Activated CD4-positive, alpha-beta T cell treated with anti-CD3 and anti-CD28 coated beads, Interleukin-2, amount 10 ng/mL, durations not matched to agents 7 days and 5 days (primary cell): ENCODE measurements around the gene STON1. TPM values are rescaled to one million over a fixed set of nuclear protein-coding genes. Genes with fewer than 3 reads are reported as not detected.
A peak's percentile ranks its signal among the peaks of the same experiment; 100 is the strongest.

Experiments used
- CTCF ChIA-PET: fragments of 350-600 bp; sonication (Branson Sonifier 250); formaldehyde crosslinking; loops from one replicate; lab custom pipeline; 2021; ENCODE audit warnings: antibody characterized with exemption; lab: Charles Lee
- POLR2A ChIA-PET: fragments of 350-600 bp; sonication (Branson Sonifier 250); formaldehyde crosslinking; loops from one replicate; lab custom pipeline; 2021; ENCODE audit warnings: antibody characterized with exemption; lab: Charles Lee
- DNase-seq: peaks from one replicate; pipeline ENCODE4 v3.0.0-alpha.2; 2020
- H3K27ac Mint-ChIP-seq: one replicate; pipeline ENCODE4 v1.8.0; 2021; ENCODE audit warnings: mild to moderate bottlenecking, moderate library complexity, mixed read lengths
- H3K27me3 Mint-ChIP-seq: one replicate; pipeline ENCODE4 v1.8.0; 2021; ENCODE audit warnings: mixed read lengths
- H3K36me3 Mint-ChIP-seq: one replicate; pipeline ENCODE4 v1.8.0; 2021; ENCODE audit warnings: low read depth, mixed read lengths
- H3K4me1 Mint-ChIP-seq: one replicate; pipeline ENCODE4 v1.8.0; 2021; ENCODE audit warnings: mixed read lengths
- H3K4me3 Mint-ChIP-seq: one replicate; pipeline ENCODE4 v1.8.0; 2021; ENCODE audit warnings: mild to moderate bottlenecking, moderate library complexity, mixed read lengths
- H3K9me3 Mint-ChIP-seq: one replicate; pipeline ENCODE4 v1.8.0; 2021; ENCODE audit warnings: mixed read lengths
- total RNA-seq, 2 experiments: library from RNA; stranded (reverse); gene quantifications; one replicate each; pipeline ENCODE4 v1.2.3, GENCODE V29; 2021

The STON1 gene
- total RNA-seq, 2 experiments from 2014 or later = 1.9 to 2.1 TPM

DNA sequence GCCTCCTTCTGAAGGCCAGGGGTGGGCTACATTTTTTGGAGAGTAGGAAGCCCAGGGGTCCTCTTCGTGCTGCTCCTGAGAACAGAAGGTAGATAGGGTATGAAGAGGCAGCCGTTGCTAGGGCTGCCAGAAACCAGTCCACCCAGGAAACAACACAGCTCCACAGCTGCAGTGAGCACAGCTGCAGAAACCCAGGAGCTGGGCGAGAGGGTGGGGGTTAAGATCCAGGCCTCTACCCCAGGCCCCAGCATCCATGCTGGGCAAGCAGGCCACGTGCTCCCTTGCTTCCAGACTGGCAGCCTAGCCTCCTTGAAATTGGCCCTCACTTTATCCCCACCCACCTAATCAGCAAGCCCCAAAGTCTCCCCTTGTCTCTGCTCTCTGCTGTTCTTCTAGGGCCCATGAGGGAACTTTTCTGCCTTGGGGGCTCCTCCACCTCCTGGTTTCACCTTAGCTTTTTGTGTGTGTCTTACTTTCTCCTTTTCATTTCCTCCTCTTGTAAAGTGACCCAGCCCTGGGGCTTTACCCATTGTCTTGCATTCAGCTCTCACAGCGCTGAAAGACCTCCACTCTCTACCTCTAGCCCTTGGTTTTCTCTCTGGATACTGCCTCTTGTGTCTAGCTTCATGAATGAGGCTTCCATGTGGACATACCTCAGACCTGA lies 30.7 kb downstream of the STON1 start:
- Mint-ChIP-seq H3K4me1 (no peaks in the 10 kb centered on the region), H3K4me3 (no peak overlapping the region), H3K27ac (no peak overlapping the region), H3K36me3 (no peaks in the 10 kb centered on the region), H3K27me3 (no peaks in the 10 kb centered on the region), H3K9me3 (no peaks in the 10 kb centered on the region)
- ChIA-PET CTCF (no interaction called here), POLR2A (no interaction called here)
- no peak for DNase-seq

DNA sequence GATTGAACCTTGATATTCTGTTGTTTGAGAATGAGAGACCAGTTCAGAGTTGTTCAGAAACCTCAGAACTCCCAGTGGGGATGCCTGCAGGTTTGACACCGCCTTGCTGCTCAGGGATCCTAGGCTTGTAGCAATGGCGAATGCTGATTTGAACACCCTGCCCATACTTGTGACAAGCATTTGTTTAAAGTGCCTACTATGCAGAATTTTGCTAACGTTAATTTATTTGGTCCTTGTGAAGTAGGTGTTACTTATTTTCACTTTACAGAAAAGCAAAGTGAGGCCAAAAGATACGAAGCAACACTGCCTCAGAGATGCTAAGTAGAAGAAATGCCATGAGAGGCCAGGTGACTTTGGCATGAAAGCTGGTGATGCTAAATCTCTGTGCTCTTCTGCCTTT lies 32.3 kb downstream of the STON1 start:
- Mint-ChIP-seq H3K36me3 (no peaks in the 10 kb centered on the region), H3K9me3 (no peaks in the 10 kb centered on the region), H3K27ac (no peak overlapping the region), H3K4me1 (no peaks in the 10 kb centered on the region), H3K4me3 (no peak overlapping the region), H3K27me3 (no peaks in the 10 kb centered on the region)
- no peak for DNase-seq
- ChIA-PET POLR2A (no interaction called here), CTCF (interaction anchor here (0.6 kb wide), 1 partner anchor 39 kb away, joined by 3 read pairs; no protein-coding TSS in a partner anchor)

DNA sequence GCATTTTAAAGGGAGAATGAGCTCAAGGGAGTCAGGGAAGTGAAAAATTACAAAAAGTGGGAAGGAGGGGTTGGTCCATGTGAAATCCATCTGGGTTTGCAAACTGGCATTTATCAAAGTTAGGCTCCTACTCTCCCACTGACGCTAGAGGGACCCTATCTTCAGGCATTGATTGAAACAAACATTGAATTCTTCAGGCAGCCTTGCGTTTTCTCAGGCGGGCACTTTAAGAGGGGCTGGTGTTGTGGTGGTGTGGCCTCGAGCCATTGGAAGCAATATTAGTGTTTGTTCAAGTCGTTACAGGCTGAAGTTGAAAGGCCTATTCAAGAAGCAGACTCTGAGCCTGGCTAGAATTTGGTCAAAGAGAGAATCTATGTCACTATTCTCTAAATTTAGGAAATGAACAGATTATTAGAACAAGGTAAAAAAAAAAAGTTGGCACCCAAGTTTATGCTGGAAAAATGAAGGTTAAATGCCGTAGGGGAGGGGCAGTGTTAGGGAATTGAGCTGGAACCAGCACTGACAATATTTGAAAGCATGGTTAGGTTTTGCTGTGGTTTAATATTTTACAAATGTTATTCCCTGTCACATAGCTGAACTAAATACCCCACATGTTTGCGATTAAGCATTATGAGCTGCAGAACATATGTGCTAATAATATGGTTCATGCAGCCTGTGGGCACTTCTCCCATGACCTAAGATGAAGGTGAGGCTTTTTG lies 36.8 kb downstream of the STON1 start:
- CTCF ChIA-PET = no interaction called here
- no peak for DNase-seq
- no peaks in the 10 kb centered on the region for H3K36me3 Mint-ChIP-seq
- H3K4me1 Mint-ChIP-seq = peaks cover 2% of the 10 kb centered on the region
- POLR2A ChIA-PET = no interaction called here
- no peaks in the 10 kb centered on the region for H3K9me3 Mint-ChIP-seq
- no peaks in the 10 kb centered on the region for H3K27me3 Mint-ChIP-seq
- H3K27ac Mint-ChIP-seq = no peak overlapping the region
- H3K4me3 Mint-ChIP-seq = no peak overlapping the region

DNA sequence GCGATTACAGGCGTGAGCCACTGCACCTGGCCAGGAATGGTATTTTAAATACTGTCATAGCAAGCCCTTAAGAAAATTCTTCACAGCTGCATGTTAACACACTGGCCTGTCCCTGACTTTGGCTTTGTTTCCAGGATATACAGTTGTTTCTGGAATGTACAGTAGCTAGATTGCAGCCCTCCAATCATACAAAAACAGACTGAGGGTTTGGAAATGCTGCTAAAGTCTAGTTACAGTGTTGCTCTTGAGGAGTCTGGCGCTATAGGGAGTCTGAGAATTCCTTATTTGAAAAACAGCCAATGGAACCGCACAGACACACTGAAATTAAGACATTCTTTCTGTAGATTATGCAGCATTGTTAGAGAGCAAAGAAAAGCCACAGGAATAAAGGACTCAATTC lies 37.7 kb downstream of the STON1 start:
- H3K27ac Mint-ChIP-seq = no peak overlapping the region
- H3K36me3 Mint-ChIP-seq = no peaks in the 10 kb centered on the region
- no peak overlapping the region for H3K4me3 Mint-ChIP-seq
- ChIA-PET CTCF (no interaction called here), POLR2A (no interaction called here)
- H3K4me1 Mint-ChIP-seq = peaks cover 2% of the 10 kb centered on the region
- DNase-seq = no peak
- H3K9me3 Mint-ChIP-seq = no peaks in the 10 kb centered on the region
- H3K27me3 Mint-ChIP-seq = no peaks in the 10 kb centered on the region

- no peak for DNase-seq
- H3K4me3 Mint-ChIP-seq = no peak overlapping the region
- H3K9me3 Mint-ChIP-seq = no peaks in the 10 kb centered on the region
- H3K4me1 Mint-ChIP-seq = peaks cover 2% of the 10 kb centered on the region
- CTCF ChIA-PET = no interaction called here
- H3K27me3 Mint-ChIP-seq = no peaks in the 10 kb centered on the region
- H3K27ac Mint-ChIP-seq = no peak overlapping the region
- POLR2A ChIA-PET = no interaction called here
- H3K36me3 Mint-ChIP-seq = no peaks in the 10 kb centered on the region
Observed at GRCh38 chr2:48568547-48568946, 38.6 kb downstream of the STON1 start.

DNA sequence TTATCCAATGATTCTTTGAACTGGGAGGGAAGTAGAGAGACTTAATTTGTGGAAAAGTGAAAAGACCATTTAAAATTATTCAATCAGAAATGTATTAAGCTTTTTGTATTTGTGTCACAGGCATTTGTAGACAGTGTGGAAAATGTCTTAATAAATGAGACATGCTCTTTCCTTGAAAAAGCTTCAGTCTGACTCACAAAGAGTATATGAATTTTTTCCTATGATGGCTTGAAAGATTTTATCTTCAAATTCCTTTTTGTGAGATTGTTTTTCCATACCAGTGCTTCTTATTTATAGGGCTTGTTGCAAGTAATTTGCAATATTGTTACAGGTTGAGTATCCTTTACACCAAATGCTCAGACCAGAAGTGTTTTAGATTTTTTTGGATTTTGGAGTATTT lies 39.5 kb downstream of the STON1 start:
- H3K27me3 Mint-ChIP-seq = no peaks in the 10 kb centered on the region
- H3K4me3 Mint-ChIP-seq = no peak overlapping the region
- no peak overlapping the region for H3K27ac Mint-ChIP-seq
- no peaks in the 10 kb centered on the region for H3K36me3 Mint-ChIP-seq
- POLR2A ChIA-PET = no interaction called here
- CTCF ChIA-PET = interaction anchor here (0.5 kb wide), 2 partner anchors 616 to 729 kb away, joined by 3 read pairs; no protein-coding TSS in a partner anchor
- H3K9me3 Mint-ChIP-seq = no peaks in the 10 kb centered on the region
- no peak for DNase-seq
- peaks cover 2% of the 10 kb centered on the region for H3K4me1 Mint-ChIP-seq

DNA sequence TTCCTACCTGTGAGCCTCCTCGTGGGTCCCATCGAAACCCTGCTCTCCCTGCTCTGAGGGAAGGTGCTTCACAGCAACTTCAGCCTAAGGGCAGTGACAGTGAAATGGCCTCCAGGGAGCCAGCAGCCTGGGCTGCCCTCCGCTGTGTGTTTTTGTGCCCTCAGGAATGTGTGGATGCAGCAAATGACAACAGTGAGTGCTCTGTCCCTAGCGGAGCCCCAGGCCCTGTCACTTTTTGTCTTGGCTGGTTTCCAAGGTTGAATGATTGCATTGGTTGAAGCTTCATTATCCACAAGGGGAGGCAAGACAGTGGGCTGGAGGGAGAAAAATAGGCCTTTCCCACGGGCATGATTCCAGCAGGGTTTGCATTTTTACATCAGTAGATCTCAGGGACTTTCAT lies 42.9 kb downstream of the STON1 start:
- no peak overlapping the region for H3K4me3 Mint-ChIP-seq
- CTCF ChIA-PET = no interaction called here
- no peaks in the 10 kb centered on the region for H3K27me3 Mint-ChIP-seq

DNA sequence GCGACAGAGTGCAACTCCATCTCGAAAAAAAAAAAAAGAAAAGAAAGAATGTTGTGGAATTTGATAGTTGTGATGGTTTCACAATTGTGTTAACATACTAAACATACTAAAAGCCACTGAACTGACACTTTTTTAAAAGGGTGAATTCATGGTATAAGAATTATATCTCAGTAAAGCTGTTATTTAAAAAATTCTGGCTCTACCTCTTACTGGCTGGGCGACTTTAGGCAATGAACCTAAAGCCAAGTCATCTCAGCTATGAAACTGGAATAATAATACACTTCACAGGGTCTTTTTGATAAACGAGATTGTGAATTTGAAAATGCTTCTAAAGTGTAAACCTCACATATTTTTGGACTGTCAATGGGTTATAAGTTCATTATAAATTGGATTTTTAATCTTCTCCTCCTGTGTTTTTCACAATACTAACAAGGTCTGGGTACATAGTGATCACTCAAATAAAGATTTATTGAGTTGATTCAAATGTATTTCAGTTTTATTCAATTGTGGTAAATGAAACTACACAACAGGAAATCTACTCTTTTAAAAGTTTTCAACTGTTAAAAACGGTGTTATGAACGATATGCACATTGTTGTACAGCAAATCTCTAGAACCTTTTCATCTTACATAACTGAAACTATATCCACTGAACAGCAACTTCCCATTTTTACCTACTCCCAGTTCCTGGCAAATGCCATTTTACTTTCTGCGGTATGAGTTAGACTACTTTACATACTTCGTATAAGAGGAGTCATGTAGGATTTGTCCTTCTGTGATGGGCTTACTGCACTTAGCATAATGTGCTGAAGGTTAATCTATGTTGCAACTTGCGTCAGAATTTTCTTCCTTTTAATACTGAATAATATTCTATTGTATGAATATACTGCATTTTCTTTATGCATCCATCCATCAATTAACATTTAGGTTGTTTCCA lies 44.7 kb downstream of the STON1 start:
- Mint-ChIP-seq H3K36me3 (no peaks in the 10 kb centered on the region), H3K4me1 (peaks cover 5% of the 10 kb centered on the region), H3K9me3 (no peaks in the 10 kb centered on the region), H3K27me3 (peaks cover 2% of the 10 kb centered on the region), H3K27ac (peak overlapping the region; percentile 16), H3K4me3 (no peak overlapping the region)
- ChIA-PET CTCF (no interaction called here), POLR2A (no interaction called here)
- no peak for DNase-seq

More for the DNA sequence above, 42.9 kb downstream of the STON1 start:
- POLR2A ChIA-PET = no interaction called here
- Mint-ChIP-seq H3K9me3 (no peaks in the 10 kb centered on the region), H3K27ac (no peak overlapping the region), H3K4me1 (peaks cover 7% of the 10 kb centered on the region), H3K36me3 (no peaks in the 10 kb centered on the region)
- DNase-seq = no peak

DNA sequence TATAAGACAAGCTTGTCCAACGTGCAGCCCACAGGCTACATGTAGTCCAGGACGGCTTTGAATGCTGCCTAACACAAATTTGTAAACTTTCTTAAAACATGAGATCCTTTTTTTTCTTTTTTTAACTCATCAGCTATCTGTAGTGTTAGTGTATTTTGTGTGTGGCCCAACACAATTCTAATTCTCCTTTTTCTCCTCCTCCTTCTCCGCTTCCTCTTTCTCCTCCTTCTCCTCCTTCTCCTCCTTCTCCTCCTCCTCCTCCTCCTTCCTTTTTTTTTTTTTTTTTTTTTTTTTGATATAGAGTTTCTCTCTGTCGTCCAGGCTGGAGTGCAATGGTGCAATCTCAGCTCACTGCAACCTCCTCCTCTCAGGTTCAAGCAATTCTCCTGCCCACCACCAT lies 48.4 kb downstream of the STON1 start:
- Mint-ChIP-seq H3K36me3 (no peaks in the 10 kb centered on the region), H3K4me3 (no peak overlapping the region), H3K27ac (no peak overlapping the region), H3K27me3 (peaks cover 7% of the 10 kb centered on the region), H3K4me1 (peaks cover 5% of the 10 kb centered on the region), H3K9me3 (no peaks in the 10 kb centered on the region)
- no peak for DNase-seq
- POLR2A ChIA-PET = no interaction called here
- CTCF ChIA-PET = interaction anchor here (0.7 kb wide), 1 partner anchor 1924 kb away, joined by 4 read pairs; no protein-coding TSS in a partner anchor

- Mint-ChIP-seq H3K27me3 (peaks cover 7% of the 10 kb centered on the region), H3K36me3 (no peaks in the 10 kb centered on the region), H3K27ac (no peak overlapping the region), H3K4me3 (no peak overlapping the region), H3K4me1 (peaks cover 3% of the 10 kb centered on the region), H3K9me3 (no peaks in the 10 kb centered on the region)
- no peak for DNase-seq
- CTCF ChIA-PET = interaction anchor here (1.7 kb wide), 1 partner anchor 9 kb away, joined by 4 read pairs; no protein-coding TSS in a partner anchor
- POLR2A ChIA-PET = no interaction called here
Observed at GRCh38 chr2:48583961-48584360, 54.0 kb downstream of the STON1 start.

DNA sequence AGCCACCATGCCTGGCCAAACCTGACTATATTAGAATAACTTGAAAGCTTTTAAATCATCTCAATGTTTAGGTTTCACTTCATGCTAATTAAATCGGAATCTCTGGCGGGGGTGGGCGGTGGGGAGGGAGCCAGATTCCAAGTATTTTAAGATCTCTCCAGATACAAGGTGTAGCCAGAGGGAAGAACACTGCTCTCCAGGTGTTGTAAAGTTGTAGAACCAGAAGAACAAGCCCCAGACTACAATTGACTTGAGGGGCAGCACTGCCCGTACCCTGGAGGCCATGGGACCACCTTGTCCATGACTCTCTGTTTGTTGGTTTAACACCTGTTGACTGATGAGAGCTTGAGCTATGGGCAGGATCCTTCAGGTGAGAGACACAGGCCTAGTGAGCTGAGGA lies 54.6 kb downstream of the STON1 start:
- peaks cover 6% of the 10 kb centered on the region for H3K27me3 Mint-ChIP-seq
- peaks cover 6% of the 10 kb centered on the region for H3K4me1 Mint-ChIP-seq
- H3K36me3 Mint-ChIP-seq = no peaks in the 10 kb centered on the region
- H3K27ac Mint-ChIP-seq = no peak overlapping the region
- H3K9me3 Mint-ChIP-seq = no peaks in the 10 kb centered on the region
- CTCF ChIA-PET = interaction anchor here (1.0 to 1.7 kb wide), 2 partner anchors 9 to 13 kb away, joined by 4 read pairs; no protein-coding TSS in a partner anchor
- POLR2A ChIA-PET = no interaction called here
- no peak overlapping the region for H3K4me3 Mint-ChIP-seq
- no peak for DNase-seq

GRCh38 chr2:48586433-48586832 lies 56.5 kb downstream of the STON1 start:
- Mint-ChIP-seq H3K4me1 (peaks cover 6% of the 10 kb centered on the region), H3K4me3 (no peak overlapping the region), H3K27me3 (no peaks in the 10 kb centered on the region), H3K36me3 (no peaks in the 10 kb centered on the region), H3K27ac (no peak overlapping the region), H3K9me3 (no peaks in the 10 kb centered on the region)
- ChIA-PET CTCF (no interaction called here), POLR2A (no interaction called here)
- DNase-seq = no peak

DNA sequence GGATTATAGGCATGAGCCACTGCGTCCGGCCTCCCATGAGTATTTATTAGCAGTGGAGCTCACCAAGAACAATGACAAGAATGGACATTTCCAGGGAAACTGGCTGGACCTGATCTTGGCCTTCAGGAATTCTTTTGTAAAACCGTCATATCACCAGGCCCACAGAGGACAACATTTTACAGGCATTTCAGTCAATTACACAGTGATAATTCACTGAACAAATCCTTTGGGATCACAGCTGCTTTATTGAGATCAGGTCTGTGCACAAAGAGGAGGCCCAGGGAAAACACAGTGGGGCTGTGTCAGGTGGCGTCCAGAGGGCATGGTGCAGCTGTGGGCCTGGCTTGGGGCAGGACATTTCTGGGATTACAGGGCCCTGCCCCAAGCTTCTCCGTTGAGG lies 57.6 kb downstream of the STON1 start:
- H3K9me3 Mint-ChIP-seq = no peaks in the 10 kb centered on the region
- H3K4me3 Mint-ChIP-seq = no peak overlapping the region
- DNase-seq = no peak
- no peaks in the 10 kb centered on the region for H3K27me3 Mint-ChIP-seq
- peaks cover 6% of the 10 kb centered on the region for H3K4me1 Mint-ChIP-seq
- no peak overlapping the region for H3K27ac Mint-ChIP-seq
- ChIA-PET POLR2A (no interaction called here), CTCF (no interaction called here)
- no peaks in the 10 kb centered on the region for H3K36me3 Mint-ChIP-seq
